Measurements from ENCODE around the gene LTN1.

Gene LTN1

DNA sequence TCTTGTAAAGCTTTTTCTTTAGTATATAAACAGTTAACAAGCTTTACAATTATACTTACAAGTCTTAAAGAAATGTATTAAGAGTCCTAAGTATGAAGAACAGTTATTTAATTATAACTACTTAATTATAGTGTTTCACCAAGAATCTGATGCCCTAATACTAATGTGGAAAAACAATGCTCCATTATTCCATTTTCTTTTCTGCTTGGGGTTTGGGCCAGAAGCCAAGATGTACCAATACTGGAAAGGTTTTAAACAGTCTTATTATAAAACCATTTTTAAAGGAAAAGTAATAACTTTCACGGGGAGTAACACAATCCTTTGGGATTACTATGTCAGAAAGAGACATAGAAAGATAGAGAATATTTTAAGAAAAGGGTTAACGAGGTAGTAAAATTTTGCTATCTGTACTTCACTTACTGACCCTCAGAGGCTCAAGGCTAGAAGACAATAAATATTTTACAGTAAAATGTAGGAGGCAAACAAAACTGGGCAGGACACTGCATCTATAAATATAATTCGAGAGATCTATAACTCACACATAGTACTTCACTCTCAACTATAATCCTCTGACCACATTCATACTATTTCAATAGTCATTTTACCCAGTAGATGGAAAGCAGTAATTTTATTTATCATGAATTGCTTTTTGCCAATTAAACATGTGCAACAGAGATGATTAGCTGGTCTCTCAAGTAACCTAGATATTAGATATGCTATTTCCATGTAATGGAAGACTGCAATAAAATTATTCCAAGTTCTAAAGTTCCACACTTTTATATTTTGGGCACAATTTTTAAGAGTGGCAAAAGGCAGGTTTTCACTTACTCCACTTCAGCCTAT is 63.9 kb downstream of the LTN1 start:
- DNase-seq (ENCODE audit: low read depth in 1 of 2, low spot score in 1 of 2), result no peak

DNA sequence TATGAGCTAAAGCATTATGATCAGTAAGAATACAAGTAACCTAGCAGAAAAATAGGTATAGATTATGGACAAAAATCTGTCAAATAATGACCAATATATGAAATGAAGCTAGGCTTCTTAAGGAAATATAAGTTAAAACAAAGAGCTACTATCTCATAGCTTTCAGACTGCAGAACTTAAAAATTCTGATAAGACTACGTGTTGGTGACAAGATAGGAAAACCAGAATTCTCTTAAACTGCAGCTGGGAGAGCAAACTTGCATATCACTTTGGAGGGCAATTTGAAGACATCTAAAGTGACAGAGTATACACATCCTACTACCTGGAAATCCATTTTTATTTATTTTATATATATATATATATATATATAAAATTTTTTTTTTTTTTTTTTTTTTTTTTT is 65.5 kb downstream of the LTN1 start:
- DNase-seq (ENCODE audit: low read depth in 1 of 2, low spot score in 1 of 2), result no peak

- no peak for DNase-seq (ENCODE audit: low read depth in 1 of 2, low spot score in 1 of 2)
Measured at GRCh38 chr21:28923439-28923975, 69.2 kb downstream of the LTN1 start.

- DNase-seq (ENCODE audit: low read depth in 1 of 2, low spot score in 1 of 2), result no peak
Measured at GRCh38 chr21:28922368-28922767, 70.3 kb downstream of the LTN1 start.

DNA sequence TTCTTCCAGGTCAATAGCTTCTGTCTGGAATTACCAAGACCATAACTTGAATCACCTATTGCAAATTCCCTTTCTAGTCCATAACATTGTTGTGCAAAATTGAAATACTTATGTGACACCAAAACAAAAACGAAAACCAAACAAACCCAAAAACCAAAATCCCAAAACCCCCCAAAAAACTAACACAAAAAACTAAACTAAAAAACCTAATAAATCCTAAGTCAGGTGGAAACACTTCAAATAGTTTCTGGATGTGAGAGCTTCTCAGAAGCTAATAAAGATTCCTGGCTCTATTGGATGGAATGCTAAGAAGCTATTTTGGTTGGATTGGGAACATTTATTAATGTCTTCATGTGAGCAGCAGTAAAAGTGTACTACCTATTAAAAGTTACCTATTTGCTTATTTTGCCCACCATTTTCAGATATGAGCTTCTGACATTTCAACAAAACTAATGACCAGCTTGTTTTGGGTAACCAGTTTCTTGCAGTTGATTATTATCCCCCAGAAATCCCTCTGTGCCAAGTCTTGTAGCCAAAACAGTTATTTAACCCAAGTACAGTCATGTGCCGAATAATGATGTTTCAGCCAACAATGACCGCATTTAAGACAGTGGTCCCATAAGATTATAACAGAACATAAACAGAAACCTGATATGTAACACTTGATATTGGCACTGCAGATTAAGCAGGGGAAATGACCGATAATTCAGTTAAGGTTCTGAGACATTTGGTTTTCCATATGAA is 76.4 kb downstream of the LTN1 start:
- no peak for DNase-seq (ENCODE audit: low read depth in 1 of 2, low spot score in 1 of 2)

DNA sequence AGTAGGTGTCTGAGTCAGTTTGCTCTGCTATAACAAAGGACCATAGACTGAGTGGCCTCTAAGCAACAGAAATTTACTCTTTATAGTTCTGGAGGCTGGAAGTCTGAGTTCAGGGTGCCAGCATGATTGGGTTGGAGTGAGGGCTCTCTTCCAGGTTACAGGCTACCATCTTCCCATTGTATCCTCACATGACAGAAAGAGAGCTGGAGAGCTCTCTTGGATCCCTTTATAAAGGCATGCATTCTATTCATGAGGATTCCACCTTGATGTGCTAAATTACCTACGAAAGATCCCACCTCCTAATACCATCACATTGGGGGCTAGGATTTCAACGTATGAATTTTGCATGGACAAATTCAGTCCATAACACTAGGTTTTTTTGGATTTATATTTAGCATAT is 79.6 kb downstream of the LTN1 start:
- no peak for DNase-seq (ENCODE audit: low read depth in 1 of 2, low spot score in 1 of 2)

GRCh38 chr21:28910280-28910887 is 82.3 kb downstream of the LTN1 start:
- DNase-seq (ENCODE audit: low read depth in 1 of 2, low spot score in 1 of 2), result no peak

DNA sequence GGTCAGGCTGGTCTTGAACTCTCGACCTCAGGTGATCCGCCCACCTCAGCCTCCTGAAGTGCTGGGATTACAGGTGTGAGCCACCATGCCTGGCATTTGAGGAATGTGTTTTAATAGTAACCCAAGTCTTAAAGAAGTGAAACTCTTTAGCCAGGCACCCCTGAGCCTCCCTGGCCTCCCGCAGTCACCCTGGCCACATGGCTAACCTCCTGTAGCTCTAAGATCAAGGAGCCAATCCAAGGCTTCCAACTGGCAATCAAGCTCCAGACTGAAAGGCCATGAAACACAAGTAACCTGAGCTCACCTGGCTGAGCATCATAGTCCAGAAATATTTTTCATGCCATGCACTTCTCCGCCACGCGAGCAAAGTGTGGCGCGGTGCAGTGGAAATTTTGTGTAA is 84.3 kb downstream of the LTN1 start:
- no peak for DNase-seq (ENCODE audit: low read depth in 1 of 2, low spot score in 1 of 2)

DNA sequence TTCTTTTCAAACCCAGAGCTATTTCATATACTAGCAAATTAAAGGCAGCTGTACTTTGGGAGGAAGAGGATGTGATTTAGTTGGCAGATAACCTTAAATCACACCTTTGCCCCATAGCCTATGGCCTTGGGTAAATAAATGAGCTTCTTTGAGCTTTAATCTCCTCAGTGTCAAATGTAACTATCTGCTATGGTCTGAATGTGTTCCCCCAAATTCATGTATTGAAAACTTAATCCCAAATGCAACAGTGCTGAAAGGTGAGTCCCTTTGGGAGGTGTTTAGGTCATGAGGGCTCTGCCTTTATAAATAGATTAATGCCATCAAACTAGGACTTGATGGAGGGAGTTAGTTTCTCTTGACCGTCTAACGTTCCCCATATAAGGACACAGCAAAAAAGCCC is 85.8 kb downstream of the LTN1 start:
- no peak for DNase-seq (ENCODE audit: low read depth in 1 of 2, low spot score in 1 of 2)

GRCh38 chr21:28906236-28906635 is 86.4 kb downstream of the LTN1 start:
- no peak for DNase-seq (ENCODE audit: low read depth in 1 of 2, low spot score in 1 of 2)

- no peak for DNase-seq (ENCODE audit: low read depth in 1 of 2, low spot score in 1 of 2)
Measured at GRCh38 chr21:28904961-28905435, 87.7 kb downstream of the LTN1 start.

- DNase-seq (ENCODE audit: low read depth in 1 of 2, low spot score in 1 of 2), result no peak
Measured at GRCh38 chr21:28903448-28903847, 89.2 kb downstream of the LTN1 start.

DNA sequence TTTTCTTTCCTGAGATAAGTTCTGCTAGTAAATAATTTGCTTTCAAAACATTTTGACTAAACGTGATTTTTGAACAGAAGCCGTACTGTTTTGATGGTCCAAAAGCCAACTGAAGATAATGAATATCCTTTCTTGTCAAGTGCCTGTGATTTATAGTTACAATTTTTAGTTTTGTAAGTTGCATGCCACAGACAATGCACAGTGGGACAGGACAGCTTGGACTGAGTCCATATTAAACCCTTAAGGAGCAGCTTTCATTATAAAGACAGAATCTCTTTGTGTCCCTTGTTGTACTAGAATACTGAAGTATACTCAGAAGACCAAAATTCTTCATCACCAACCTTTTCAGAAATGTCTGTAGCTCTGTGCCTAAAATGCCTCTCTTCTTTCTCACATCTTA is 92.2 kb downstream of the LTN1 start:
- DNase-seq (ENCODE audit: low read depth in 1 of 2, low spot score in 1 of 2), result no peak

GRCh38 chr21:28899744-28900143 is 92.9 kb downstream of the LTN1 start:
- DNase-seq (ENCODE audit: low read depth in 1 of 2, low spot score in 1 of 2), result no peak

GRCh38 chr21:28899220-28899619 is 93.5 kb downstream of the LTN1 start:
- no peak for DNase-seq (ENCODE audit: low read depth in 1 of 2, low spot score in 1 of 2)

DNA sequence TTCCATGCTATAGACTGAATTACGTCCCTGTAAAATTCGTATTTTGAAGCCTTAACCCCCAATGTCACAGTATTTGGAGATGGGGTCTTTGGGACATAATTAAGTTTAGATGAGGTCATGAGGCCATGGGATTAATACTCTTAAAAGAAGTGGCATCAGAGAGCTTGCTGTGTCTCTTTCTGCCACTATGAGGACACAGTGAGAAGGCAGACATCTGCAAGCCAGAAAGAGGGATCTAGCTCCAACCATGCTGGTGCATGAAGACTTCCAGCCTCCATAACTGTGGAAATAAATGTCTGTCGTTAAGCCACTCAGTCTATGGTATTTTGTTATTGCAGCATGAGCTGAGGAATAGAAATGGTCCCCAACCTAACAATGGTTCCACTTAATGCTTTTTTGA is 99.0 kb downstream of the LTN1 start:
- DNase-seq (ENCODE audit: low read depth in 1 of 2, low spot score in 1 of 2), result no peak

DNA sequence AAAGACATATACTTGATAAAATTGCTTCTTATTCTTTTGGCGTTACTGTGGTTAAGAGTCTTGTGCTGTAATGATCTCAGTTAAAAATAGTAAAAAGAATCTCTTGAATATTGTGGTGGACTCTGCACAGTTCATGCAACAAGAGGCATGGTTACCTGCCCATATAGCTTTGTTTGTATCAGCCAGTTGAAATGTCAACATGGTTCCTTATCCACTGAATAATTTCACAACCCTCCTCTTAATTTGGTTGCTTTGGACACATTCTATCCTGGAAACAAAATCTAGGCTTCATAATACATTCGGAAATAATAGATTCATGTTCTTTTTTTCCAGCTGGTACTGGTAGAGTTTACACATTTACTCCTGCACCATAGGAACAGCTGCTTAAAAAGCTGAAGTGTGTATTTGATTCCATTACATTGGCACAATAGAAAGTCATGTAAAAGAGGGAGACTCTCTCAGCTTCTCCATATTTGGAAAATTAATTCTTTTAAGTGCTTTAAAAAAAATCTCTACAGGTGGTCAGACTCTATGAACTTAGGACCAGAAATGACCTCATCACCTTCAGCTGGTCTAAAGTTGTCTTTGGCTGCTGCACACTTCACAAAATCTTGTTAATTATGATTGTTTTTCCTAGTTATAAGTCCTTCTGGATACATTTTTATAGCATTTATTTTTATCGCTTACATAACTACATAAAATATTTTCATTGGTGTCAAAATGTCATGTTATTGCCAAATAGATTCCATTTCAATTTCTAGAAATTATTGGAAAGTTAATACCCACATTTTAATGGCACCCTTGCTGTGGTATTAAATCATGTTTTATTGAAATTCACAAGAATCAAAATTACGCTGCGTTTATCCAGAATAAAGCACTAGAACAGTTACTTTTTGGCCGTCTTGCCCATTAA is 100.2 kb downstream of the LTN1 start:
- no peak for DNase-seq (ENCODE audit: low read depth in 1 of 2, low spot score in 1 of 2)

GRCh38 chr21:28885853-28886177 is 106.9 kb downstream of the LTN1 start:
- DNase-seq (ENCODE audit: low read depth in 1 of 2, low spot score in 1 of 2), result no peak

- peak; percentile 83 to 85 for DNase-seq (ENCODE audit: low read depth in 1 of 2, low spot score in 1 of 2)
Measured at GRCh38 chr21:28884976-28885852, 107.5 kb downstream of the LTN1 start.

DNA sequence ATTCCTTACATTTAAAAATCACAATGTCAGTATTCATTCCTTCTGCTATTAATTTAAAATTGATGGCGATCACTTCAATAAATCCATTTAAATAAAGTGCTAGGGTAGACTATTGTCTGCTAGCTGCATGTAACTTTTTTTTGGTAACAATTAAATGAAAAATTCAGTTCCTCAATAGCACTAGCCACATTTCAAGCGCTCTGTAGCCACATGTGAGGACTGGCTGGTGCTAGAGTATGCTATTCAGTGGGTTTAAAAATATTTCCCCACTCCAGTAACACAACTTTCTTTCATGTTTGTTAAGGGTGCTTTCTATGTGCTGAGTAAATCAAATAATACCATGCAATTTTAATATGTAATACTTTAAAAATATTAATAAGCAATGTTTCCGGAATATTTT is 108.2 kb downstream of the LTN1 start:
- DNase-seq (ENCODE audit: low read depth in 1 of 2, low spot score in 1 of 2), result no peak
